ENCODE results near the gene FAM171A1.

- TF ChIP-seq, protein P1, sequence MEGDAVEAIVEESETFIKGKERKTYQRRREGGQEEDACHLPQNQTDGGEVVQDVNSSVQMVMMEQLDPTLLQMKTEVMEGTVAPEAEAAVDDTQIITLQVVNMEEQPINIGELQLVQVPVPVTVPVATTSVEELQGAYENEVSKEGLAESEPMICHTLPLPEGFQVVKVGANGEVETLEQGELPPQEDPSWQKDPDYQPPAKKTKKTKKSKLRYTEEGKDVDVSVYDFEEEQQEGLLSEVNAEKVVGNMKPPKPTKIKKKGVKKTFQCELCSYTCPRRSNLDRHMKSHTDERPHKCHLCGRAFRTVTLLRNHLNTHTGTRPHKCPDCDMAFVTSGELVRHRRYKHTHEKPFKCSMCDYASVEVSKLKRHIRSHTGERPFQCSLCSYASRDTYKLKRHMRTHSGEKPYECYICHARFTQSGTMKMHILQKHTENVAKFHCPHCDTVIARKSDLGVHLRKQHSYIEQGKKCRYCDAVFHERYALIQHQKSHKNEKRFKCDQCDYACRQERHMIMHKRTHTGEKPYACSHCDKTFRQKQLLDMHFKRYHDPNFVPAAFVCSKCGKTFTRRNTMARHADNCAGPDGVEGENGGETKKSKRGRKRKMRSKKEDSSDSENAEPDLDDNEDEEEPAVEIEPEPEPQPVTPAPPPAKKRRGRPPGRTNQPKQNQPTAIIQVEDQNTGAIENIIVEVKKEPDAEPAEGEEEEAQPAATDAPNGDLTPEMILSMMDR (conservative IDR thresholded peaks at IDR 0.05 in 1 of 2, IDR thresholded peaks at IDR 0.05 in 1 of 2; ENCODE audit: low read depth in 1 of 2, low read length in 2 of 2) = no peak
- no peak for TF ChIP-seq EZH2 (IDR thresholded peaks at IDR 0.05; ENCODE audit: low read length, missing control alignments)
These were observed 182.5 kb downstream of the FAM171A1 start for GRCh38 chr10:15188603-15189002.

Measured in fibroblast of lung (primary cell).